KMS-11 (cell line): ENCODE data around the gene GNLY.

Source experiments
- H2AFZ ChIP-seq: fragments of 200-600 bp; sonication (generic); 2 replicates; pipeline ENCODE4 v1.6.1; 2016; ENCODE audit warnings: antibody characterized with exemption, mixed run types, low read depth
- H3K27ac ChIP-seq: fragments of 200-600 bp; sonication (generic); 2 replicates; pipeline ENCODE4 v1.6.1; 2016; ENCODE audit warnings: mild to moderate bottlenecking, mixed run types
- H3K27me3 ChIP-seq: fragments of 200-600 bp; sonication (generic); 2 replicates; pipeline ENCODE4 v1.6.1; 2017; ENCODE audit warnings: mild to moderate bottlenecking, low read depth, mixed run types, moderate library complexity; ENCODE audit not compliant: insufficient read depth
- H3K36me3 ChIP-seq: fragments of 200-600 bp; sonication (generic); 2 replicates; pipeline ENCODE4 v1.6.1; 2017; ENCODE audit warnings: mild to moderate bottlenecking, mixed run types; ENCODE audit not compliant: insufficient read depth
- H3K4me1 ChIP-seq: fragments of 200-600 bp; sonication (generic); 2 replicates; pipeline ENCODE4 v1.6.1; 2016; ENCODE audit warnings: mild to moderate bottlenecking, low read depth, mixed run types; ENCODE audit not compliant: poor library complexity, severe bottlenecking
- H3K4me2 ChIP-seq: fragments of 200-600 bp; sonication (generic); 2 replicates; pipeline ENCODE4 v1.7.0; 2016; ENCODE audit warnings: mild to moderate bottlenecking, mixed run types
- H3K4me3 ChIP-seq: fragments of 200-600 bp; sonication (generic); IDR thresholded peaks from 2 replicates; pipeline ENCODE4 v1.6.1; 2017; ENCODE audit warnings: low read depth, low read length, mixed read lengths; ENCODE audit not compliant: insufficient read depth
- H3K79me2 ChIP-seq: fragments of 200-600 bp; sonication (generic); 2 replicates; pipeline ENCODE4 v1.6.1; 2016; ENCODE audit warnings: low read depth, mixed run types; ENCODE audit not compliant: insufficient read depth
- H3K9ac ChIP-seq: fragments of 200-600 bp; sonication (generic); 2 replicates; pipeline ENCODE4 v1.6.1; 2016; ENCODE audit warnings: mild to moderate bottlenecking, mixed run types
- H4K20me1 ChIP-seq: fragments of 200-600 bp; sonication (generic); 2 replicates; pipeline ENCODE4 v1.6.1; 2016; ENCODE audit warnings: mild to moderate bottlenecking, mixed run types; ENCODE audit not compliant: insufficient read depth
- CTCF ChIP-seq: fragments of 200-600 bp; sonication (generic); conservative IDR thresholded peaks from 2 replicates; pipeline ENCODE4 v1.6.1; 2017; ENCODE audit warnings: low read depth, mild to moderate bottlenecking, antibody characterized with exemption, low read length, moderate library complexity, mixed read lengths

Gene GNLY

GRCh38 chr2:85731606-85732005 is 37.4 kb downstream of the GNLY start:
- no peaks in the 10 kb centered on the region for H4K20me1 ChIP-seq
- no peak overlapping the region for H3K27ac ChIP-seq
- no peak overlapping the region for H3K9ac ChIP-seq
- no peak for TF ChIP-seq CTCF
- H3K79me2 ChIP-seq, result no peaks in the 10 kb centered on the region
- H2AFZ ChIP-seq, result no peak overlapping the region
- no peak overlapping the region for H3K4me2 ChIP-seq
- H3K4me1 ChIP-seq, result no peaks in the 10 kb centered on the region
- no peak overlapping the region for H3K4me3 ChIP-seq
- H3K27me3 ChIP-seq, result no peaks in the 10 kb centered on the region; the same call in 1 of the 2 replicates
- no peaks in the 10 kb centered on the region for H3K36me3 ChIP-seq

GRCh38 chr2:85732467-85733120 is 38.4 kb downstream of the GNLY start:
- H4K20me1 ChIP-seq, result no peaks in the 10 kb centered on the region
- H3K27me3 ChIP-seq, result no peaks in the 10 kb centered on the region; the same call in 1 of the 2 replicates
- no peak overlapping the region for H3K27ac ChIP-seq
- H3K4me1 ChIP-seq, result no peaks in the 10 kb centered on the region
- no peak overlapping the region for H3K4me3 ChIP-seq
- no peak for TF ChIP-seq CTCF
- H2AFZ ChIP-seq, result no peak overlapping the region
- no peaks in the 10 kb centered on the region for H3K36me3 ChIP-seq
- no peak overlapping the region for H3K9ac ChIP-seq
- no peak overlapping the region for H3K4me2 ChIP-seq
- no peaks in the 10 kb centered on the region for H3K79me2 ChIP-seq

- H4K20me1 ChIP-seq, result no peaks in the 10 kb centered on the region
- no peaks in the 10 kb centered on the region for H3K36me3 ChIP-seq
- no peak overlapping the region for H3K4me3 ChIP-seq
- no peak overlapping the region for H2AFZ ChIP-seq
- no peaks in the 10 kb centered on the region; the same call in 1 of the 2 replicates for H3K27me3 ChIP-seq
- no peaks in the 10 kb centered on the region for H3K4me1 ChIP-seq
- no peak overlapping the region for H3K9ac ChIP-seq
- H3K4me2 ChIP-seq, result no peak overlapping the region
- H3K27ac ChIP-seq, result no peak overlapping the region
- TF ChIP-seq CTCF, result no peak
- no peaks in the 10 kb centered on the region for H3K79me2 ChIP-seq
These were observed 39.2 kb downstream of the GNLY start for GRCh38 chr2:85733121-85733960.

GRCh38 chr2:85734015-85734414 is 39.9 kb downstream of the GNLY start:
- Histone ChIP-seq H3K4me1 (no peaks in the 10 kb centered on the region), H3K36me3 (no peaks in the 10 kb centered on the region), H2AFZ (no peak overlapping the region), H4K20me1 (no peaks in the 10 kb centered on the region), H3K79me2 (no peaks in the 10 kb centered on the region), H3K27ac (no peak overlapping the region), H3K4me3 (no peak overlapping the region), H3K4me2 (no peak overlapping the region), H3K27me3 (no peaks in the 10 kb centered on the region; the same call in 1 of the 2 replicates), H3K9ac (no peak overlapping the region)
- TF ChIP-seq CTCF, result no peak
